ENCODE data around the gene CORO2A.
"Not testable (repeated sequence)": the region's sequence is repeated elsewhere in the genome, so short reads cannot be mapped to it uniquely, and the experiment has no call there.

CORO2A gene

DNA sequence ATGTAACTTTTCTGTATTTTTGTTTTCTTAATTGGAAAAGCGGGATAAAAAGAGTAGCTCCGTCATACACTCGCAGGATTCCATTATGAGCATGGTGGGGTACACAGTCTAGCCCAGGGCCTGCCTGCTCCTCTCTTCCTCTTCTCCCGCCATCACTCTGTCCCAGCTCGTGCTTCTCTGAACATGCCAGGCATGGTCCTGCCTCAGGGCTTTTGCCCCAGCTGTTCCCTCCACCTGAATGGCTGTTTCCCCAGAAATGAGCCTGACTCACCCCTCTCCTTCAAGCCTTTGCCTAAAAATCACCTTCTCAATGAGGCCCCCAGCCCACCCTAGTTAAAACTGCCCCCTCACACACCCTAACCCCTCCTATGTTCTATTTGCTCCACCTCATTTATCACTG, 4.5 kb downstream of the CORO2A start:
- DNase-seq: no peak

DNA sequence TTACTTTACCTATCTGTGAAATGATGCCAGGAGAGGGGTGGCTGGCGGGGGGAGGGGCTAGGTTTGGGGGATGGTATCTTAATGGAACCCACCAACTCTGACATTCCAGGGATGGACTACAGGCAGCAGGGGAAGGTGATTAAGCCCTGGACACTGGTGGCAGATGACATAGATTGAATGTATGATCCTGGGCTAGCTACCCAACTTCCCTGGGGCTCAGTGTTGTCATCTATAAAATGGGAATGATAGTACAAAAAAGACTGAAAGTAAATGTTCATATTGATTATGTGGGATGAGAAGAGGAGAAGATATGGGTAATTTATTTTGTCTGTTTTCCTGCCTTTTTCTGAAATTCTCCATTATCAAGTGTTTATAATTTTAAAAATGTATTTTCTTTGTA, 6.2 kb downstream of the CORO2A start:
- no peak for DNase-seq

DNA sequence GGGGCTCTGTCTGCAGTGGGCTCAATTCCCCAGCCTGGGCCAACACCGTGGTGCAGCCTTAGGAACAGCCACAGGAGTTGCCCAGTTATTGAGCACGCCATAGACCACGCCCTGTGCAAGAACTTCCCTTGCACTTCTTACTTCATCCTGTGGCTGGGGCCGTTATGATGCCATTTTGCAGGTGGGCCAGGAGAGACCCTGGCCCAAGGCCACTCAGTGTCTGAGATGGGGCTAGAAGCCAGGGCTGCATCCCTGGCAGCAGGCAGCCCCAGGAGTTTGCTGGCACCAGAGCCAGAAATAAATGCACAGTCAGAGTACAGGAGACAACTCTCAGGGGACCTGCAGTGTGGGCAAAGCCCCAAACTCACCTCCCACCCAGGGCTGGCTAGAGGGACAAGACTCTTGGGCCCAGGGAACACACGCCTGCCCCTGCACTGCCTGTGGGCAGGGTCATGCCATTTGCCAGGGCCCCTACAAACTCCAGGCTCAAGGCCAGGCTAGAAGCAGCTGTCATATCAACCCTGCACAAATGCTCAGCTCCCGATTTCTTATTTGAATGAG, 6.7 kb downstream of the CORO2A start:
- no peak for DNase-seq

DNA sequence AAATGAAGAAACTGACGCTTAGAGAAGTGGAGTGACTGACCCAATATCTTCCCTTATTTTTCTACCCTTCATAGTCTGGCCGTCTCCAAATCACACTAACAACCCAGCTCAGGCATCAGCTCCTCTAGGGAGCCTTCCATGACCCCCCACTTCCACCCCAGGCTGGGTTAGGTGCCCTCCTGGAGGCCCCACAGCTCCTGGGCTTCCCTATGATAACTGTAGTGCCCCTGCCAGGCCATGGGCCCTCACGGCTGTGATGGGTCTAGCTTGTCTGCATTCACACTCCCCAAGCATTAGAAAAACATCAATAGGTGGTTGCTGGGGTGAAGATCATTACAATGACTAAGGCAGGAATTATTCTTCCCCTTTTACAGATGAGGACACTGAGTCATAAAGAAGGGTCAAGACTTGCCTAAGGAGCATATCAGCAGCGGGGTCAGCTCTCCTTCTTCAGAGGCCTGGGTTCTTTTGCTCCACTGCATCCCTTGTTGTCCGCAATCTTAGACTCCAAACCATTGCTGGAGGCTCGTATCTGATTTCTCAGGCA, 7.3 kb downstream of the CORO2A start:
- no peak for DNase-seq

DNA sequence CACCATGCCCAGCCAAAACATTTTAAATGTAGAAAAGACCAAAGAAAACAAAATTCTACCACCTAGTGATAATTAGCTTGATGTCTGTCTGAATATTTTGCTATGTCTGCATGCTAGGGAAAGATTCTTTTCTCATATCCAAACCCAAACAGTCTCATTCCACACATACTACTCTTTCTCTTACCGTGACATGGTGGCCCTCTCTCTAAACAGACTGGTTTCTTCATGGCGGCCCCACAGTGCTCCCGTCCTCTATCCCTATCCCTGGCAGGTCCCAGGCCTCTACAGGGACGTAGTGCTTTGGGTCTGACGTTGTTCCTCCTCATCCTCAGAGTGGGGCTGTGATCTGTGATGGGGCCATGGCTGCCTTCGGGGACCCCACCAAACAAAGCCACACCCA, 8.1 kb downstream of the CORO2A start:
- no peak for DNase-seq

DNA sequence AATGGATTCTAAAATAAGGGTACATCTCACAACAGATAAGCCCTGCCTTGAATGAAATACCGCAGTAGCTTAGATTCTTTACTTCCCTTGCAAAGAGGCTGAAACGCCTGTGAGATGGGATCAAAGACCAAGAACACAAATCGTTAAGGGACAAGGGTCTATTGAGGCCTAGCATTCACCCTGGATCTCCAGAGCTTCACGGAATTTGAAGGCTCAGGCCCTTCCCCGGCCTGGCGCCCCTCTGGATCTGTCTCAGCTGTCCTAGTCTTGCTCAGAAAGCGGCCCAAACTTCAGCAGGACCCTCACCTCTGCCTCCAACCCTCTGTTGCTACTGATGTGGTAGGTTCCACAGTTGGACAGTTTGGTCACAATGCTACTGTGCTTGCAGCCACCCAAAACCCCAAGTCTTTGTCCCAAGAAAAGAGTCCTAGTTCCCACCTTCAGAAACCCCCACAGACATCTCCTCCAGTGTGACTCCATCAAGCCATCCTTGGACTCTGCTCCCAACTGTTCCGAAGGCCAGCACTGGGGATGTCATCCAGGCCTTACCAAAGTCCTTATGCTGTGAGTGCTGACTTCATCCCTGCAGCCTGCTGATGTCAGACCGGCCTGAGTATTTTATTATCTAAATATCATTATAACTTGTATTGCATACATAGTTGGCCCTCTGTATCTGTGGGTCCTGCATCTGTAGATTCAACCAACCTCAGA, 9.4 kb downstream of the CORO2A start:
- no peak for DNase-seq

DNA sequence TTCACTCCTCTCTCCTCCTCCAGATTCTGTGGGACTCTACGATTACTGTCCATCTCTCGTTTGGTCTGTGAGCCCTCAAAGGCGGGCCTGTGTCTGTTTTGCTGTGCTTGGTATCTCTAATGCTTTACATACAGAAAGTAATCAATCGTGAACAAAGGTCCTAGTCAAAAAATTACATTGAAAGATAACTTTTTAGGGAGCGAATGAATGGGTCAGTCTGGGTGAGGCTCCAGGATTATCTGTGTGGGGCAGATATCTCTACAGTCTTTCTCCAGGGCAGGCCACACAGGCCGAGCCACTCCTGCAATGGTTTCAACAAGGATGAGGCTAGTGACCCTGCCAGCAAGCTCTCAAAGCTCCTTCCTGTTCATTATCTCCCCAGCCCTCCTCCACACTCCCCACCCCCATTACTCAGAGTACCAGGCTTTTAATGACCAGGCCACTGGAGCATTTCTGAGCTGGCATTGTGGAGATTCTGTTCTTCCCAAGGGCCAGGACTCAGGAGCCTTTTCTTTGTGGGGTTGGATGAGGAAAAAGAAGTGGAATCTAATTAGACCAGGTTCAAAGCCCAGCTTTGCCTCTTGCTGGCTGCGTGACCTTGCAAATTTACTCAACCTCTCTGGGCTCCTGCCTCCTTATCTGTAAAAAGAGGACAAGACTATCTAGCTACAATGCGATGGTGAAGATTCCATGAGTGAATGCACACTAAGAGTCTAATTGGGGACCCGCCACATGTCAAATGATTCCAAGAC, 10.2 kb downstream of the CORO2A start:
- DNase-seq: no peak

DNA sequence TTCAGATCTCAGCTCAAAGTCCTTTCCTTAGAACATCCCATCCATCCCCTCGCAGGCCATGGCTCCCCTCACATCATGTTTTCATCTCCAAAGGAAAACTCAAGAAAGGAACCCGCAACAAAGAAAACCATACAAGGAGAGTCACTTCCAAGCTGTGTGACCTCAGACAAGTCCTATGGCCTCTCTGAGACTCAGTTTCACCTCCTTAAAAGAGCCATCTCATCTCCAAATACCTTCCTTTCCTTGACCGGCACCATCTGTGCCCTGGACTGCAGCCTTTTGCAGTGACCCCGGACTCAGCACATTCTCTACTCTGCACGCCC, 10.7 kb downstream of the CORO2A start:
- no peak for DNase-seq

DNA sequence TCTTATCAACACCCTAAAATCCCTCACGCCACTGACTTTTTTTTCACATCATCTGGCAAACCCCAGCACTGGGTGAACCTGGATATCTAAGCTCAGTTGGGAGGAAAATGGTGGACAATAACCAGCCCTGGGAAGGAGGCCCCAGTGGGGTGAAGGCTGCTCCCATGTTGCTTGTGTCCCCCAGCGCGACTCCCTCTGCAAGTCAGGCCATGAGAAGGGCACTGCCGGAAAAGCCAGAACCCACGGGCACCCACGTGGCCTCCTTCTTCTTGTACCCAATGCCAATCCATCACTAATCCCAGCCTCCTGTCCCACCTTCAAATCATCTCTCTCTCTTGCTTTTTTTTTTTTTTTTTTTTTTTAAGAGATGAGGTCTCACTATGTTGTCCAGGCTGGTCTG, 11.4 kb downstream of the CORO2A start:
- no peak for DNase-seq

DNA sequence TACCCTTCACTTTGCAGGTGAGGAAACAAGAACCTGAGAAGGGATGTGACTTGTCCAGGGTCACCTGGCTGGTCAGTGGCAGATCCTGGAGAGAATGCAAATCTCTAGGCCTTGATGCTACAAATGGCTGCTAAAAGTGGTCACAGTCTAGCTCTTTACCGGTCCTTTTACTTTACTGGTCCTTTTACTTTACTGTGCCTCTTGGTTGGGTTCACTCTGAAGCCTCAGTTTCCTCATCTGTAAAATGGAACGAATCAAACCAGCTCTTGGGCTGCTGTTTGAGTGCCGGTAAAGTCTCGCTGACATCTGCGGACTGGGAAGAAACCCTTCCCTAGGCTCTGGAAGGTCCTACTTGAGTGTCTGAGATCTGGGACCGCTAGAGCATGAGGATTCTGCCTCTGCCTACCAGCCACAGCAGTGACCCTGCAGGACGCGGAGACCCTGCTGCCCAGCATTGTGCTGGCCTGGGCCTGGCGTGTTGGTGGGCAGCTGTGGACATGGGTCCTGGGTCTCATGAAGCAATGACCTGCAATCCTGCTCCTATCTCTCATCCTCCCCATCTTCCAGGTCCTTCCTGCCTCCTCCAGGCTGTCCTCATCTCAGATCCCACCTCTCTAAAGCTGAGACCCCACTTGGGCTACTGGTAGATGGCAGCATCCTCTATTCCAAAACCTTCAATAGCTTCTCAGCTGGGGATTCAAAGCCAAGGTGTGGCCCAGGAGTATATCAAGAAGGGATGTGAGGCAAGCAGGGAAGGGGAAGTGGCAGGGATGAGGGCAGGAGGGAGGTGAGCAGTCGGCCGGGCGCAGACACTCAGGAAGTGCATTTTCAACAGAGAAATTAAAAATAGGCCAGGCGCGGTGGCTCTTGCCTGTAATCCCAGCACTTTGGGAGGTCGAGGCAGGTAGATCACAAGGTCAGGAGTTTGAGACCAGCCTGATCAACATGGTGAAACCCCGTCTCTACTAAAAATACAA, 13.3 kb downstream of the CORO2A start:
- no peak for DNase-seq

DNA sequence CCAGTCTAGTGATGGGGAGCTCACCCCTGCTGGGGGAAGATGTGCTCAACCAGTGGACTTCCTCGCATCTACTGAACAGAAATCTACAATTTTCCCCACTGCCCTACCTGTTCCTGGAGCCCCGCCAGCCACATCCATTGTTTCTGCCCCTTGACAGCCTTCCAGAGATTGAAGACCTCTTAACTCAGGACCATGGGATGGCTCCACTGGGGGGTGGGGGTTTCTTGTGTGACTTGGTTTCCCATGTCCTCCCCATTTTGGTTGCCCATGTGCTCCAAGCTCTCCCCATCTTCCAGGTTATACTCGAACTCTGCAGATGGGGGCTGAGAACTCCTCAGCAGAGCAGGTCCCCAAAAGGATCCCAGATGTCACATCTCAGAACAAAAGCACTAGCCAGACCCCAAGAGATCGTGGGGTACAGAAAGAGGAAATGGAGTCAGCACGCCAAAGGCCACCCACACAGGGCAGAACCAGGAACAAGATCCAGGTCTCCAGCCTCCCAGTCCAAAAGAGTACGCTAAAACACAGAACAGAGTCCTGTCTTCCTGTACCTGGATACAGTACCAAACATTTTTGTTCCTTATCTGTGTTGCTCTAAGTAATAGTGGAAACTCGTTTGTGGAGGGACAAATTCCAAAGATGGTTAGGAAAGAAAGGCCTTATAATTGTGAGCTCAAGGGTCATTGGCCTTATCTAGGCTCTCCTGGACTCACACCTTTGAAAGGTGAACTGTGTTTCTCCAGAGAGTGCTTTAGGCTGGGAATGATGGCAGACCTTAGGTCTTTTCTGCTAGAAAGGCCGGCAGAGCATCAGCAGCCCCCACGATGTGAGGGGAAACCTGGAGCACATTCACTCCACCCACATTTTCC, 15.8 kb downstream of the CORO2A start:
- no peak for DNase-seq

DNA sequence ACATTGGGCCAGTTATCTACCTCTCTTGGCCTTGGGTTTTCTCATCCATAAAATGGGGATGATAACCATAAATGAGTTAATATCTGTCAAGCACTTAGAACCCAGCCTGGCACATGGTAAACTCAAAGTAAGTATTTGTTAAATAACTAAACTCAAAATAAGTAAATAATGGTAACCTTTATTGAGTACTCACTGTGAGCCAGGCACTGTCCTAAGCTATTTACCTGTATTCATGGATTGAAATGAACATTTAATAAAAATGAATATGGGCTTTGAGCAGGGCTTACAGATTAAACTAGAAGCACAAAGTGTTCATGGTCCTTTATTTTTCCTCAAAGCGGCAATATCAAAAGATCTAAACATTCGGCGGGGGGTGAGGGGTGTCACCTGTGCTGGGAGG, 16.7 kb downstream of the CORO2A start:
- no peak for DNase-seq

DNA sequence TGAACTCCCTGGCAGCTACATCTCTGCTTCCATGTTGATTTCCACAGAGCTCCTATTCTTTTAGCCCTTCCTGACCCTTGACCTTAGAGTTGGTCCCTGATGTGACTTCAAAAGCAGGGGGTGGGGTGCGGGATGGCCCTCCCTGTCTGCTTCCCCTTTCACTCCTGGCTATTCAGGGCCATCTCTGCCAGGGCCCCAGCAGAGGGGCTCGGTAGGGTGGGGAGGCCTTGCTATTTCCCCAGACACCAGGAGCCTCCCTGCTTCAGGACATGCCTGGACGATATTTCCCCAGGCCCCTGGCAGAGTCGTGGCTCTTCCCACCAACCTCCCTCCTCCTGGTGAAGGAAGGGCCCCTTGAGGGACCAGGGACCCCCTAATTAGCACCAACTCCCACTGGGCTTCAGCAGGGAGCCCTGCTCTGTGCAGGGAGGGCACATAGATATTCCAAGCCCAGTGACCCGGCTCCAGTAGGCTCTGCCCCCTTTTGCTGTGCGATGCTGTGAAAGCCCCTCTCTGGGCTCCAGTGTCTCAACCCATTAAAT, 17.3 kb downstream of the CORO2A start:
- DNase-seq: no peak

DNA sequence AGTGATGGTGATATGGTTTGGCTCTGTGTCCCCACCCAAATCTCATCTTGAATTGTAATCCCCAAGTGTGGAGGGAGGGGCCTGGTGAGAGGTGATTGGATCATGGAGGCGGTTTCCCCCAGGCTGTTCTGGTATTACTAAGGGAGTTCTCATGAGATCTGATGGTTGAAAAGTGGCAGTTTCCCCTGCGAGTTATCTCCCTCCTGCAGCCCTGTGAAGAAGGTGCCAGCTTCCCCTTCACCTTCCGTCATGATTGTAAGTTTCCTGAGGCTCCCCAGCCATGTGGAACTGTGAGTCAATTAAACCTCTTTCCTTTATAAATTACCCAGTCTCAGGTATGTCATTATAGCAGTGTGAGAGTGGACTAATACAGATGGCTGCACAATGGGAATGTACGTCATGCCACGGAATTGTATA, 17.9 kb downstream of the CORO2A start:
- not testable (repeated sequence) for DNase-seq

DNA sequence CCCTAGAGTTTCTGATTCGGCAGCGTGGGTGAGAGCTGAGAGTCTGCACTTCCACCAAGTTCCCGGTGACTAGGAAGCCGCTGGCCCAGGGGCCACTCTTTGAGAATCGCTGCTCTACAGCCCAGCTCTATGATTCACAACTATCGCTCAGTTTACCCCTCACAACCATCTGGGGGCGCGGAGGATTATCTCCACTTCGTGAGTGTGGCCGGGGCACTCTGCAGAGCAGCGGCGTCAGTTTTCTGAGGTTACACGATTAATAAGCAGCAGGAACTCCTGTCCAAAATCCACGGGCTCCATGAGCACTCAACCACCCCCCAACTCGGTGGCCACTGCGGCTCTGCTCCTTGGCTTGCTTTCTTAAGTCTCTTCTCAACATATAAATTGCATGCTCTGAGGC, 19.3 kb downstream of the CORO2A start:
- DNase-seq: no peak

DNA sequence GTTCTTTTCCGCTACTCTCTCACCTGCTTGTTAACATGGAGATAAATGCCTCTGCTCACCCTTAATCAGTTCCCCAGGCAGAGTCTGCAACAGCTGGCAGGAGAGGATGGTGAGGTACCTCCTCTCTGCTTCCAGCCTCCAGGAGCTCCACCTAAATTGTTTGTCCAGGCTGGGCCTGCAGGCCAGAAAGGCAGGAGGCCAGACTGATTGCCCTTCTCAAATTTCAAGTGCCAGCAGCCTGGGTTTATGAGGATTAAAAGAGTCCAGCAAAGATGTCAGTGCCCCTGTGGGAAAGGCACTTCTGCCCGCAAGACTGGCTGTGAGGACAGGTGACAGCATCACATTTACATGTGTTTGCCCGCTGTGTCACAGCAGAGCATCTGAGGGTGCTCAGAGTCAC, 19.8 kb downstream of the CORO2A start:
- DNase-seq: peak; percentile 92

DNA sequence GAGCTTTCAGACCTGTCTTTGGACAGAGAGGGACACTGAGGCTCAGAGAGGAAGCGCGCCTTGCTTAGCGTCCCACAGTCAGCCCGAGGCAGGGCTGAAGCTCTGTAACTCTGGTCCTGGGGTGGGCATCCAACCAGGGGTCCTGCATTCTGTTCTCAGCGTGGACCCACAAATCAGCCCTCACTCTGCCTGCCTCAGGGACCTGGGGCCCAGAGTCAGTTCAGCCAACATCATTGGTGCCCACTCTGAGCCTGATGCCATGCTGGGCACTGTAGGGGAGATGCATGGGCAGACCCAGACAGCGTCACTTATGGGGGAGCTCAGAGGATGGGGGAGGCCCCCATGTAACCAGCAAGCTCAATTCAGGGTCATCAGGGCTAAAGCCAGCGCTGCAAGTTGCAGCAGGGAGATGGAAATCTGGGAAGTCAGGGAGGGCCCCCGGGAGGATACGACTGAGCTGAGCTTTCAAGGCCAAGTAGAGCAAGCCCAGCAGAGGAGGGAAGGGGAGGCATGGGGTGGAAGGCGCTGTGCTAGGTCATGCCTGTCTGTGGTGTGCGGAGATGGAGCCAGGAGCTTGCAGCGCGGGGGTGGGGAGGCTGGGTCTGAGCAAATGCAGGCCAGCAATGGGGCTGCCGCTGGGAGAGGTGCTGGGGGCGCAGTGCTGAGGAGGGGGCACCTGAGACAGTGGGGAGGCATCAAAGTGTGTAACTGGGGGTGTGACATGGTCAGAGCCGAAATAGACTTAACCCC, 21.1 kb downstream of the CORO2A start:
- DNase-seq: no peak

DNA sequence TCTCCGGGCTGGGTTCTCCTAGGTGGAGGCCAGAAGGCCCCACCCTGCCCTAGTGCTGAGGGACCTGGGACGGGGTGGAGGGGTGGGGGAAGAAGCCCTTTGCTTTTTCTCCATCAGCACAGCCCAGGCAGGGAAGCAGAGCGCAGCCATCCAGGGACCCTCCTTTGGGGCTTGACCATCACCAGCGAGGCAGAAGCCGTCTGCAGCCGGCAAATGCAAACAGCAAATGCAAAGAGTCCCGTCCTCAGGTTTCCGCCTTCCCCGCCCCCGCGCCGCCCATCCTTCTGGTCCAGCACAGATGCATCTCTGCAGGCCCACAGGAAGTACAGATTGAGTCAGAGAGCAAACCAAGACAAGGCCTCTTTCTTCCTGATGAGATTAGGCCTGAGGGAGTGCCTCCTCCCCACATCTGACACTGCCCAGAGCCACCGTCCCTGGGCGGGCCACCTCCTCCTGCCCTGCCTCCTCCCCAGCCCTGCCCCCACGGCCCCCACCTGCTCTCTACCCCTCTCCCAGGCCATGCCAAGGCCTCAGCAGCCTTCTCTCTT, 23.4 kb downstream of the CORO2A start:
- DNase-seq: peak; percentile 34

DNA sequence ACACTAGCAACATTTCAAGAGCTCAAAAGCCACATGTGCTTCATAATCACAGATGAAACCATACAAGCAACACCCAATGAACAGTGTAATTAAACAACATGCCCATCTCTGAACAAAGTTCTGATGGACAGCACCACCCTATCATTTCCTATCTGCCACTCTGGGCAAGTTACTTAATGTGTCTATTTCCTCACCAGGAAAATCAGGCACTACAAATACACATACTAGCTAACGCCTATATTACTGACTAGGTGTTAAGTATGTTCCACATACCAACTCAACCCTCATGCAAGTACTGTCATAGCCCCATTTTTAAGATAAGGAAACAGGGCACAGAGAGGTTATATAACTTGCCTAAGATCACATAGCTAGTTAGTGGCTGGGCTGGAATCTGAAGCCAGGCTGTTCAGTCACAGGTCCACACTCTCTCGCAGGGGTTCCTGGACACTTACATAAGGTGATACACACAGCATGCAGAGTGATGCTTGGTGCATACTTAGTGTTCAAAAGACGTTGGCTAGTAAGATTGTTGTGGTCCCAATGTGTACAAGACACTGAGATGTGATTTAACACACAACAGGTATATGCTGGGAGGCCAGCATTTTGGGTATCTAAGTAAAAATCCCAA, 24.2 kb downstream of the CORO2A start:
- DNase-seq: no peak

DNA sequence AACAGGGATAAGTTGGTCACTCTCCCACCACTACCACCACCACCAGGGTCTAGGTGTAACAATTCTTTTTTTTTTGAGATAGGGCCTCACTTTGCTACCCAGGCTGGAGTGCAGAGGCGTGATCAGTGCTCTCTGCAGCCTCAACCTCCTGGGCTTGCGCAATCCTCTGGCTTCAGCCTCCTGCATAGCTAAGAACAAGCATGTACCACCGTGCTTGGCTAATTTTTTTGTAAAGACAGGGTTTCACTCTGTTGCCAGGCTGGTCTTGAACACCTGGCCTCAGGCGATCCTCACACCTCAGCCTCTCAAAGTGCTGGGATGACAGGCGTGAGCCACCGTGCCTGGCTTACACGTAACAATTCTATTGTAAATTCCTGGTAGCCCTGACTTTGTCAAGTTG, 27.5 kb downstream of the CORO2A start:
- no peak for DNase-seq
